ENCODE measurements around the gene PDE4D.

DNA sequence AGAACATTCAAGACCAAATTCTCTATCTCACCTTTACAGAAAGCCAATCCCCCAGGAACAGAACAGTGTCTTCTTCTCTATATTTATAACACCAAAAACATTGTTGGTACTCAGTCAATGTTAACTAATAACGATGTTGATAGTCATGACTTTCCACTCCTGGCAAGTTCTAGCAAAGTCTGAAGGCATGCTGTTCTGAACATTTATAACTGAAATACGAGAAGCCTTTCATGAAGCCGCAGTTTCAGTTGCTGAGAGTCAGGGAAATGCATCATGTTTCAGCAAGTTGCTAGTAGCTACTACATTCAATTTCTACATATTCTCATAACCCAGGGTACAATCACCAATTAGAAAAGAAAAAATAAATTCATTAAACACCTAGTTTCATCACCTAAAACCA lies 301.4 kb downstream of the PDE4D start:
- no peak for TF ChIP-seq CREM (CRISPR knock-in tag; IDR thresholded peaks at IDR 0.05)
- TF ChIP-seq E2F1 (CRISPR knock-in tag; IDR thresholded peaks at IDR 0.05) = no peak
- no peak for TF ChIP-seq IRF2 (CRISPR knock-in tag; IDR thresholded peaks at IDR 0.05; ENCODE audit: borderline replicate concordance, low read depth)
- TF ChIP-seq, protein P1, sequence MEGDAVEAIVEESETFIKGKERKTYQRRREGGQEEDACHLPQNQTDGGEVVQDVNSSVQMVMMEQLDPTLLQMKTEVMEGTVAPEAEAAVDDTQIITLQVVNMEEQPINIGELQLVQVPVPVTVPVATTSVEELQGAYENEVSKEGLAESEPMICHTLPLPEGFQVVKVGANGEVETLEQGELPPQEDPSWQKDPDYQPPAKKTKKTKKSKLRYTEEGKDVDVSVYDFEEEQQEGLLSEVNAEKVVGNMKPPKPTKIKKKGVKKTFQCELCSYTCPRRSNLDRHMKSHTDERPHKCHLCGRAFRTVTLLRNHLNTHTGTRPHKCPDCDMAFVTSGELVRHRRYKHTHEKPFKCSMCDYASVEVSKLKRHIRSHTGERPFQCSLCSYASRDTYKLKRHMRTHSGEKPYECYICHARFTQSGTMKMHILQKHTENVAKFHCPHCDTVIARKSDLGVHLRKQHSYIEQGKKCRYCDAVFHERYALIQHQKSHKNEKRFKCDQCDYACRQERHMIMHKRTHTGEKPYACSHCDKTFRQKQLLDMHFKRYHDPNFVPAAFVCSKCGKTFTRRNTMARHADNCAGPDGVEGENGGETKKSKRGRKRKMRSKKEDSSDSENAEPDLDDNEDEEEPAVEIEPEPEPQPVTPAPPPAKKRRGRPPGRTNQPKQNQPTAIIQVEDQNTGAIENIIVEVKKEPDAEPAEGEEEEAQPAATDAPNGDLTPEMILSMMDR (IDR thresholded peaks at IDR 0.05) = no peak
- no peak for TF ChIP-seq ZNF512 (CRISPR knock-in tag; IDR thresholded peaks at IDR 0.05; ENCODE audit: borderline replicate concordance)
- TF ChIP-seq ZNF317 (CRISPR knock-in tag; IDR thresholded peaks at IDR 0.05; ENCODE audit: borderline replicate concordance, low read depth) = no peak
